Kidney capillary endothelial cell (primary cell): ENCODE results near the gene CAMLG.

Source experiments
- DNase-seq: peaks from one replicate; pipeline ENCODE4 v3.0.0-alpha.2; 2018; ENCODE audit warnings: low spot score

CAMLG gene

GRCh38 chr5:134784241-134784920 is 46.0 kb downstream of the CAMLG start:
- no peak for DNase-seq

GRCh38 chr5:134784946-134785620 is 46.7 kb downstream of the CAMLG start:
- peak; percentile 58 for DNase-seq

- no peak for DNase-seq
These were observed 49.3 kb downstream of the CAMLG start for GRCh38 chr5:134787692-134788091.

- no peak for DNase-seq
These were observed 53.2 kb downstream of the CAMLG start for GRCh38 chr5:134791580-134791979.

- DNase-seq = no peak
These were observed 53.9 kb downstream of the CAMLG start for GRCh38 chr5:134792286-134792685.

GRCh38 chr5:134793111-134793510 is 54.8 kb downstream of the CAMLG start:
- no peak for DNase-seq

- peak; percentile 10 for DNase-seq
These were observed 55.7 kb downstream of the CAMLG start for GRCh38 chr5:134794082-134794481.

- DNase-seq = no peak
These were observed 56.5 kb downstream of the CAMLG start for GRCh38 chr5:134794819-134795218.

- DNase-seq = no peak
These were observed 60.1 kb downstream of the CAMLG start for GRCh38 chr5:134798468-134798867.
